RPMI8226 (cell line): ENCODE results near the gene EDA2R.

ENCODE experiments used
- DNase-seq: peaks from one replicate; pipeline ENCODE4 v3.0.0-alpha.2; 2015

Gene EDA2R, protein sequence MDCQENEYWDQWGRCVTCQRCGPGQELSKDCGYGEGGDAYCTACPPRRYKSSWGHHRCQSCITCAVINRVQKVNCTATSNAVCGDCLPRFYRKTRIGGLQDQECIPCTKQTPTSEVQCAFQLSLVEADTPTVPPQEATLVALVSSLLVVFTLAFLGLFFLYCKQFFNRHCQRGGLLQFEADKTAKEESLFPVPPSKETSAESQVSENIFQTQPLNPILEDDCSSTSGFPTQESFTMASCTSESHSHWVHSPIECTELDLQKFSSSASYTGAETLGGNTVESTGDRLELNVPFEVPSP

DNA sequence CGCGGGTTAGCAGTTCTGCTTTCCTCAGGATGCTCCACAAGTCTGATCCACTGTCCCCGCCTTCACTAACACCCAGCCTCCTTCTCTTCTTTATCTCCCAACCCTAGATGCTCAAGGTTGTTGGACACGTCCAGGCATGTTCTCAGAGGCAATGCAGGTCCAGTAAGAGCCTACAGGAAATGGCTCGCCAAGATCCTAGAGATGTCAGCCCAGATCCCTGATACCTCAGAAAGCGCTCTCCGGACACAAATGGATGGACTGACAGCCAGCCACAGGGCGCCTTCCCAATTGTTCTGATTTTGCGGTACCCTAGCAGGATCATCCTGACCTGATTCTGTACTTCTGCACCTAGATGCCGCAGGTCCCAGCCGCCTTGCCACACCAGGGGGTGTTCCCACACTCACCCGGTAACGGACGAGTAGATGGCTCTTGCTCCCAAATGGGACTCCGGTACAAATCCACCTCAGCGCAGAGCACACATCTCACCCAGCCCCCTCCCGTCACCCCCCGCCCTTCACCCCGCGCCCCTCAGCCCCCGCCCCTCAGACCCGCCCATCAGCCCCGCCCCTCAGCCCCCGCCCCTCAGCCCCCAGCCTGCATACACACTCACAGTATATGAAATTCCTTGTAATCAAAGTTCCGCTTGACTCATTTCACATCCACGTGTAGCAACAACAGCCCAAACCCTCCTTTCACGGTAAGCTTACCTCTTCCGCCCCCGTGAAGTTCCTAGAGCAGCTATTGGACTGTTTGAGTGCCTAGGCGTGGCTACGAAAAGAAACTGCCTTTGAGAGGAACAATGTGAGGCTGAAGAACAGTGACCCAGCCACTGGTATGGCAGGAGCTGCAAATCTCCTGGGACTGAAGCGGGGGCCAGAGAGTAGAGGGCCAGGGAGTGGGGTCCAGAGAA lies at the start of gene EDA2R:
Gene EDA2R (minus strand): TSS at position 488 of the 910 bp plus-strand sequence. CDS start 23,058 bp downstream, outside the sequence.
- DNase-seq = peak; percentile 17

DNA sequence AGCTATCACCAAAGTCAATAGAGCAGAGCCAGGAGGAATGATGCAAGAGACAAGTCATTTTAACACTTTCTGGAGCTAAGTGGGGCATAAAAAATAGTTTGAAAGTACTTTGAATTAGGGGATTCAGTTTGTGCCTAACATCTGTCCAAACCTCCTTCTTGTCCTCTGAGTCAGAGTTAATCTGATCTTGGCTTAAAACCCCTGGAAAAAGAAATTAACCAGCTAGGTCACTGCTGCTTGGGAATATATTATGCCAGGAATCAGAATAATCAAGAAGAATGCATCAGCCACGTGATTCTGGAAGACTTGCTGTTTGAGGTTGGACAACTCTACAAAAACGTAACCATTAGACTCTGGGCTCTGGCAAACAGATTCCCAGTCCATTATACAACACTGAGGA lies 45.3 kb upstream of the EDA2R start:
- DNase-seq = no peak

DNA sequence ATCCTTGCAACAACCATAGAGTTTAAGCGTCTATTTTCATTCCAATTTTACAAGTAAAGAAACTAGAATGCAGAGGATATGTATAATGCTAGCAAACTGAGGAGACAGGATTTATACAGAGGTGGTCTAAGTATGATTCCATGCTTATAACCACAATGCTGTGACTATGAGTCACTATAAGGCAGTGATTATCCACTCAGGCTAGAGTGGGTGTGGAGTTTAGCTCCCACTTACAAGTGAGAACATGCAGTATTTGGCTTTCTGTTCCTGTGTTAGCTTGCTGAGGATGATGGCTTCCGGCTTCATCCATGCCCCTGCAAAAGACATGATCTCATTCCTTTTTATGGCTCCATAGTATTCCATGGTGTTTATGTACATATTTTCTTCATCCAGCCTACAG lies 41.6 kb upstream of the EDA2R start:
- no peak for DNase-seq

DNA sequence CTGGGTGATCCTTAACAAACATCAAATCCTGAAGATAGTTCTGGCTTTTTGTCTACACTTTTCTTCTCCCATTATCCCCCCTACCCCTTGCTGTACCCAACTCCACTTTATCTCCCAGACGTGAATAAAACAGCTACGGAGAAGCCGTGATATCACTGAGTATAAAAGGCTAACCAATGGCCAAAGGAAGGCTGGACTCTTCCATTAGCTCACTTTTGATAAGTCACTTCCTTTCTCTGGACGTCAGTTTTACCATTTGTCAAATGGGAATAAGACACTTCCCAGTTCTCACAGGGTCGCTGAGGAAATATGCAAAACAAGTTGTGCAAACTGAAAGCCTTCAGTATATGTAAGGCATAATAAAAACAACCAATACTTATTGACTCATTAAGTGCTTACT lies 38.6 kb upstream of the EDA2R start:
- DNase-seq = no peak

DNA sequence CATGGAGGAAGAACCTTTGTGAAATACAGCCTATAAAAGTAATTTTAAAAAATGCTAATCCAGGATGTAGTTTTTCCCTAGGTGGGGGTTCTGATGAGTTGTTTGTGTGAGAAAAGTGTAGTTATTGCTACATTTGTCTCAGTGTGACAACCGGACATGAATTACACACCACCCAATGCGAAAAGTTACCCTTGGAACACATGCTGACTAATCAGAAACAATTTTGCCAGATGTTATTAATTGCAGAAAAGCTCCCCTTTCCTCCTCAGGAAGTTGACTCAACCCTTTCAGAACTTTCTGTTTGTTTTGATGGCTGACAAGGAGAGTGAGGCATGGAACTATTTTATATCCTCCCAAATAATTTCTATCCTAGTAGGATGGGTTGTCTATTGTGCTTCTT lies 38.1 kb upstream of the EDA2R start:
- peak; percentile 2 for DNase-seq

DNA sequence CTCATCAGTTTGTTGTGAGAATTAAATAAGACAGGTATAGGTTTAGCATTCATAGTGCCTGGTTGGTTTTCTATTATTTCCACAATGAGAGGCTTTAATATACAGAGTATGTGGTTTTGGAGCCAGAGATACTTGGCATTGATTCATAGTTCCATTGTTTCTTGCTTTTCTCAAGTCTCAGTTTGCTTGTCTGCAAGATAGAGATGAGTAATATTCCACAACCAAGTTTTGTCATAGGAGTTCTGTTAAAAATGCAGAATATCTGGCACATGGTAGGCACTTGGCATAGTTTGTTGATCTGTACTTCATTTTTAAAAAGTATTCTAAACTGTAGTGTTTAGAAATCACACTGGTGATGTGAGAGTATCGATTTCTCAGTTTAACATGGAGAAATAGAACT lies 37.5 kb upstream of the EDA2R start:
- DNase-seq = no peak

DNA sequence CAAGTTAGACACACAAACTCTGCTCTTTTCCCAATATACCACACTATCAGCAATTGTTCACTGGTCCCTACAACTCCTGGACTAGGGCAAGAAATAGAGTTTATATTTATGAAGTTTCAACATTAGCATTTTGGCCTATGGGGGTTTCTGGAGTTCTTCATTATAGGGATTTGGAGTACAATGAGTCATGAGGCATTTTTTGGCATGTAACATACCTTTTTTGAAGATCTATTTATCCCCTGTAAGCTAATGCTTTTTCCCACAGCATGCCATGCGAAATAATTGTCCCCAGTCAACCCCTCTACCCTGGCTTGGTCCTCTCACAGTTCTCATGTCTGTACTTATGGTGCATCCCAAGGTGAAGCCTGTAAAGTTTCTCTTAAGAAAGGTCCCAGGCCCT lies 36.7 kb upstream of the EDA2R start:
- DNase-seq = no peak

DNA sequence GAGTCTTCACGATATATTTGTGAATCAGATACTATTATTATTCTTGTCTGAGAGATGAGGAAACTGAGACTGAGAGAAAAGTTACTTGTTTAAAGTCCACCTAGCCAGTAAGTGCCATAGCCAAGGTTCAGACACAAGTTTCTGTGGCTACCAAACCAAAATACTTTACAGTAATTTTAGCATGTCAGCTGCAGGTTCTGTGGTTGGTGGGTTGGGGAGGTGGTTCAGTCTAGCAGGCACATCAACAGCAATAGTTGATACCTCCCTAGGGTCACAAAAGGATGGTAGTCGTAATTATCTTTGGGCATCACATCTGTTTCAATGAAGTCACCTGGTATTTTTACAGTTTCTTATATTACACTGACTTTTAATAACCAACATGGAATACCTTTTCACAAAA lies 35.6 kb upstream of the EDA2R start:
- DNase-seq = no peak

DNA sequence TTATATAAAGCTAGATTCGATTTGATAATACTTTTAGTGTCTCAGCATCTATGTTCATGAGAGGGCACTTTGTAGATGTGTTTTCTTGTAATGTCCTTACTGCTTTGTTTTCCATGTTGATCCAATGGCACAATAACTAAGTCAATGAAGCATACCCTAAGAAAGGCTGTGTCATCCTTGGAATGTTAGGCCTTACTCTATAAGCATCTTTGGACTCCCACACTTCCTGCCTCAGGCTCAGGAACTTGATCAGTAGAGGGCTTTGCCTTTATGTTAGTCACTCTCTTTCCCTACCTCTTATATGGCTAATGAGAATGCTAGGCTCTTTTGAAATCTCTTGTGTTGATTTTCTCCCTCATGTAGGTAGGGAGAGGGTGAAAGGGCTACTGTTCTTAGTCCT lies 33.2 kb upstream of the EDA2R start:
- DNase-seq = no peak

DNA sequence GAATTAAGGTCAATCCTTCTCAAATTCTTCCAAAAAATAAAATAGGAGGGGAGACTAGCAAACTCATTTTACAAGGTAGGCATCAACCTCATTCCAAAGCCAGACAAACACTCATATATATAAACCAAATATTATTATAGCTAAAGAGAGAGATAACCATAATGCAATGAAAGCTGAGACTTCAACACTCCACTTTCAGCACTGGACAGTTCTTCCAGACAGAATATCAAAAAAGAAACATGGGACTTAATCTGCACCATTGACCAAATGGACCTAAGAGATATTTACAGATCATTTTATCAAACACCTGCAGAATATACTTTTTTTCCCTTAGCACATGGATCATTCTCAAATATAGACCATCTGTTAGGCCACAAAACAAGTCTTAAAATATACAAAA lies 15.5 kb upstream of the EDA2R start:
- DNase-seq = no peak

DNA sequence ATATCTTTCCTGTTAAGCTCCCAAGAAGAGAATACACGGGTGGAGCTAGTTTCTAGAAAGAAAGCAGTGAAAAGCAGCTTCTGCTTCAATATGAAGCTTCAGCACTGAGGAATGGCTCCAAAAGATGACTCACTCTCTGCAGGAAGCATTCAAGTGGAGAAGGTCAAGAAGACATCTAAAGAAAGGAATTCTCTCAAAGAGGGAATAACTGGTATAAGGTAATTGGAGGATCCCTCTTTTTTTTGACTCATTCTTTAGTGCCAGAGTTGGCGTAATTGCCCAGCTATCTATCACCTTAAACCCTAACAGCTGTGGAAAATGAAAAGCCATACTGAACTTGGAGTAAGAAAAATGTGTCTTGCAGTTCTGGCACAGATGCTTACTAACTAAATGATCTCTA lies 3.5 kb downstream of the EDA2R start:
- DNase-seq = no peak

DNA sequence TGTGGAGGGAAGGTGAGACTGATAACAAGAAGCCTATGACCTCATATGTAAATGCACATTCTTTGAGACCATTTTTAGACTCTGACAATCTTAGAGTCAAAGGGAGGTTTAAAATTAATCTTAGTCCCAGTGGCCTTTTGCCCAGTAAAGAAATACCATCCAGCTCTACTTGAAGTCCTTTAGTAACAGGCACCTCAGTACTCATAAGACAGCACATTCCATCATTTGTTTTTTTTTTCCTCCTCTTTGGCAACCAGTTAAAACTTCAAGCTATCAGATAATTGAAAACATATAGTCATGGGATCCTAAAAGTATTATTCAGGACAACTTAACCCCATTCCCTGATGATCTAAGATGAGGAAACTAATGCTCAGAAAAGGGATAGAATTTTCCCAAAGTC lies 4.6 kb downstream of the EDA2R start:
- DNase-seq = no peak

DNA sequence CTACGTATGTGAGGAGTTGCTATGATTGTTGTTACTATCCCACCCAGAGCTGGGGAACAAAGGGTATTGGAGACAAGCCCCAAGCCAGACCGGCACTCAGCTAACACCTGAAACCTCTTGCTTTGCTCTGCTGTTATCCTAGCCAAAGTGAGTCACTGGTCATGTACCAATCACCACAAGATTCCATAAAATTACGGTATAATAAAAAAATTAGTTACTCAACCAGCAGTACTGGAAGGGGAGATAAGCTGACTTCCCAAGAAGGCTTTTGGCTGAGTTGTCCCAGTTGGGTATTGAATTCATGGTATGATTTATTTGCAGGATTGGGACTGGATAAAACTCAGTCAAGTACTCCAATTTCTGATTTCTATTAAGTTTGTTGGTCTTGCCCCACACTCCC lies 5.3 kb downstream of the EDA2R start:
- no peak for DNase-seq

DNA sequence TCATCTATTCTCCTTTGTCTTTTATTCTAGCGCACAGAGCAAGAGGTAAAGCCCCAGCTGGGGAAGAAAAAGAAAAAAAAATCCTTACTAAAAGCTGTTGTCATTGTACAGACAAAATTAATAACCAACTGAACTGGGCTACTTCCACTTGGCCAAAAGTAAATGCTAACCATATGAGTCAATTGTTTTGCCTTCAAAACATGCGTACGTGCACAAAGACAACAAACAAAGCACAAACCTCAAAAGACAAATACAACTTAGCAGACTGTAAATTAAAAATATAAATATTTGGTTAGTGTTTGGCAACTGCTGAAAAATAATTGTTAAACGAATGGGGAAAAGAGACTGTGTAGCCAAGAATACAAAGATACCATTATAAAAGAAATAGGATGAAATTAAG lies 5.9 kb downstream of the EDA2R start:
- DNase-seq = no peak

DNA sequence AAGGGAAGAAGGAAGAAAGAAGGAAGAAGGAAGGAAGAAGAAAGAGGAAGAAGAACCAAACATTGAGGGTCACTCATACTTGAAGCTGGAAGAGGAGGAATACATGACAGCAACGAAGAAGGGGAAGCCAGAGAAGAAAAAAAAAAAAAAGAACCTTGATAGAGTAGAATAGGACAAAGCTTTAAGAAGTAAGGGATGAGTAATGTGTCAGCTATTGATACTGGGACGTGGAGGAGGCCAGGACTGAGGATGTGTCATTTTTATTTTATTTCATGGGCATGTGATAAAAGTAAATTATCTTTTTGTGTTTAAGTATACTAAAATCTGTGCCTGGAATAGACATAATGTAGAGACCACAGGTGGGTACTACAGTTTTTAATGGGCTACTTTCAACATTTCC lies 6.4 kb downstream of the EDA2R start:
- no peak for DNase-seq

DNA sequence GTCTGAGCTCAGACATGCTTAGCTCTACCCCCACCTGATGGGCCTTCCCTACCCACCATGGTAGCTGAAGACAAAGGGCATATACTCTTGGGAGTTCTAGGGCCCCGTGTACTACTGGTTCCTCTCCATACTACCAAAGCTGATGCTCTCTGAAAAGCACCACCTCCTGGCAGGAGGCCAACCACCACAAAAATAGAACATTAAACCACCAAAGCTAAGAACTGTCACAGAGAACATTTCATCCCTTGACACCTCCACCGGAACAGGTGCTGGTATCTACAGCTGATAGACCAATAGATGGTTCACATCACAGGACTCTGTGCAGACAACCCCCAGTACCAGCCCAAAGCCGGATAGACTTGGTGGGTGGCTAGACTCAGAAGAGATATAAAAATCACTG lies 13.4 kb downstream of the EDA2R start:
- peak; percentile 18 for DNase-seq

DNA sequence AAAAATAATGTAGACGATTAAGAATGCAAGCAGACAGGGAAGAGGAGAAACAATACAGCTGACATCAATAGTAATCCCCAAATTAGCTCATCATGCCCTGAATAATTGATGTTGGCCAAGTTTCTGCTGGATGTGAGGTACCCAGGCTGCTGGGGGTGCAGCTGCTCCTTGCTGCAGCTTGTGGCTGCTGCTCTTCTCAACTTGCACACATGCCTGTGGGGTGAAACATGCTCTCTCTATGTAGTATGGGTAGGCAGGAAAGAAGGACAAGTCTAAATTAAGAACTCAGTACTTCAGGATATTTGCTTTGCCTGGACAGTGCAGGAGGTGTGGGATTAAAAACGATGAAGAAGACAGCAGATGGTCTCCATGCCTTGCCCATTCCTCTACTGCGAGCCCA lies 16.7 kb downstream of the EDA2R start:
- DNase-seq = no peak

DNA sequence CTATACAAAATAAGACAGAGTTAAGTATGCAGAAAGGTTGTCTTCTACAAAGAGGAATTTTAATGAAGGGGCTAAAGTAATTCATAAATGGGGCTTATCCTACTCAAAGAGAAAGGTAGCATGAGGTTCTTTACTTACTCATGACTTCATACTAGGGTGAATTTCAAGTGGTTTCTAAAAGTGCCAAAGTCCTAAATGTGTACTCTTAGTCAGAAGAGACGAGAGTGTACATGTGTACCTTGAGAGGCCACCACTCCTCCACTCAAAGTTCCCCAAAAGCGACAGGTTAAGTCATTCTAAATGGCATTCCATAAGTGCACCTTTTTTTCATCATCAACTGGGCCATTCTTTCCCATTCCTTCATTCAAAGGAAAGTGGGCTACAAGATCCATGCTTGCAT lies 21.9 kb downstream of the EDA2R start:
- no peak for DNase-seq

DNA sequence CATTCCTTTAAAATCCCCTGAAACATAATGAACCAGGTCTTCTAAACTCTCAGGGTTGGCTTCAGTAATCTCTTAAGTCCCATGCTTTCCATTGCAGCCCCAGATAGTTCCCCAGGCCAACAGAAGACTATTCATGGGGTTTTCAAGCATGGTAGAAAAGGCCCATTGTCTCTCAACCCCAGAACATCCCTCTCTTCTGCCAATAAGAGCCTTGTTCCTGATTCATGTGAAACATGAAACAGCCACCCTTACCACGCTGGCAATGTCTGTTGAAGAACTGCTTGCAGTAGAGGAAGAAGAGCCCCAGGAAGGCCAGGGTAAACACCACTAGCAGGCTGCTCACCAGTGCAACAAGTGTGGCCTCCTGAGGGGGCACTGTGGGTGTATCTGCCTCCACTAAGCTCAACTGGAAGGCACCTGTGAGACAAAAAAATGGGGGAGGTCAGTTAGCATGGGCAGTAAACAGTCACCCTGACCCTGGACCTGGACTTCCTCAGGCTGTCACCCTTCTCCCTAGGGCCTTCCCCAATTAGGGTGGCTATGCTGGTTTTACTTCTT lies 36.4 kb downstream of the EDA2R start:
- no peak for DNase-seq

DNA sequence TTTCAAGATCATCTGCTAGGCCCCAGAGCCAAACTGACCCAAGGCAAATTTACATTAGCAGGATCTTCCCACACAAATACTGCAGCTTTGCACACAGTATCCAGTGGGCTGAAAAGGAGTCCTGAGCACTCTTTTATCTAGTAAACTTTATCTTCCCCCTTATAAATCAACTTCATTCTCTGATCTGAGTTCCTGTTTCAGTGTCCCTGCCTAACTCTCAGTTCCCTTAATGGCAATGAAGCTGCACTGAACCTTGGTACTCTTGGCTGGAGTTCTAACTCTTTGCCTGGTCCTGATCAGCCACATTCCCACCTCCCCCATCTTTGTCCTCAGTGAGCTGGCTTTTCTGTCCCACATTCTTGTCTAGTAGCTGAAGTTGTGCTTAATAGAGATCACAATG lies 37.4 kb downstream of the EDA2R start:
- DNase-seq = no peak

DNA sequence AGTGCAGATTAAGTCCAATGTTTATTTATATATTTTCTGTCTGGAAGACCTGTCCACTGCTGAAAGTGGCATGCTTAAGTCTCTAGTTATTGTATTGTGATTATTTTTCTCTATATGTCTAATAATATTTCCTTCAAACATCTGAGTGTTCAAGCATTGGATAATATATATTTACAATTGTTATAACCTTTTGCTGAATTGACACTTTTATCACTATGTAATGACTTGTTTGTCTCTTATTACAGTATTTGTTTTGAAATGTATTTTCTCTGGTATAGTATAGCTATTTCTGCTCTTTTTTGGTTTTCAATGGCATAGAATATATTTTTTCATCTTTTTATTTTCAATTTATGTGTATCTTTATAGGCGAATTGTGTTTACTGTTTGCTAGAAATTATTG lies 59.7 kb downstream of the EDA2R start:
- no peak for DNase-seq

DNA sequence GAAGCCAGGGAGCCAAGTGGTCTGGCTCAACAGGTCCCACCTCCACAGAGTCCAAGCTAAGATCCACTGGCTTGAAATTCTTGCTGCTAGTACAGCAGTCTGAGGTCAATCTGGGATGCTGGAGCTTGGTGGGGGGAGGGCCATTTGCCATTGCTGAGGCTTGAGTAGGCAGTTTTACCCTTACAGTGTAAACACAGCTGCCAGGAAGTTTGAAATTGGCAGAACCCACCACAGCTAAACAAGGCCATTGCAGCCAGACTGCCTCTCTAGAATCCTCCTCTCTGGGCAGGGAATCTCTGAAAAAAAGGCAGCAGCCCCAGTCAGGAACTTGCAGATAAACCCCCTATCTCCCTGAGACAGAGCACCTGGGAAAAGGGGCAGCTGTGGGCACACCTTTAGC lies 84.9 kb downstream of the EDA2R start:
- DNase-seq = peak; percentile 8

DNA sequence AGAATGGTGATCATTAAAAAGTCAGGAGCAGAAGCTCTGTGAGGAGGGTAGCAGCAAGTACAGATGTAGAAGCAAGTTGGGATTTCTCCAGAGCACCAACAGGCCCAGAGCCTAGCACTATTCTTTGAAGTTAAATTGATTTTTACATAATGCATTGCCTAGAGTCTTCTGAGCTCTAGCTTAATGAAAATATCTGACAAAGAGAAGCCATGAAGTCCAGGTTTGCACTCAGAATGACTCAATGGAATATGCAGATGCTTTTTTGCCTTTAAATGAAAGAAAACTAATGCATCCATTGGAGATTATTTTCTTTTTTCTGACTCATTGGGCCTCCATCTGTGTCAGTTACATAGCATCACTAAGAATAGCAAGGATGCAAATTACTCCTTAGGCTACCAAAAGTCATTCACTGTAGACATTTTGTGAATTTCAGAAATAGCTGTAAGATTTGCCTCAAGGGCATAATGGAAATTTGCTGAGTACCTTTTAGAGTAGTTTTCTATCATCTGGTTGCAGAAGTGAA lies 91.0 kb downstream of the EDA2R start:
- DNase-seq = no peak
